ENCODE results near the gene CEP112.

- TF ChIP-seq CTCF (CRISPR knock-in tag; IDR thresholded peaks at IDR 0.05) (peak; percentile 79), RFX3 (CRISPR knock-in tag; IDR thresholded peaks at IDR 0.05) (no peak), KDM4B (CRISPR knock-in tag; IDR thresholded peaks at IDR 0.05) (no peak), ZNF230 (CRISPR knock-in tag; IDR thresholded peaks at IDR 0.05) (no peak), ETV6 (CRISPR knock-in tag; conservative IDR thresholded peaks at IDR 0.05) (no peak), KLF16 (CRISPR knock-in tag; IDR thresholded peaks at IDR 0.05) (no peak), ELF1 (CRISPR knock-in tag; IDR thresholded peaks at IDR 0.05) (no peak)
Observed at GRCh38 chr17:66165537-66166123, 26.3 kb downstream of the CEP112 start.

All from HepG2 (cell line).